ENCODE data around the gene SPECC1.
A peak's percentile ranks its signal among the peaks of the same experiment; 100 is the strongest.
"Not testable (repeated sequence)": the region's sequence is repeated elsewhere in the genome, so short reads cannot be mapped to it uniquely, and the experiment has no call there.

The SPECC1 gene

DNA sequence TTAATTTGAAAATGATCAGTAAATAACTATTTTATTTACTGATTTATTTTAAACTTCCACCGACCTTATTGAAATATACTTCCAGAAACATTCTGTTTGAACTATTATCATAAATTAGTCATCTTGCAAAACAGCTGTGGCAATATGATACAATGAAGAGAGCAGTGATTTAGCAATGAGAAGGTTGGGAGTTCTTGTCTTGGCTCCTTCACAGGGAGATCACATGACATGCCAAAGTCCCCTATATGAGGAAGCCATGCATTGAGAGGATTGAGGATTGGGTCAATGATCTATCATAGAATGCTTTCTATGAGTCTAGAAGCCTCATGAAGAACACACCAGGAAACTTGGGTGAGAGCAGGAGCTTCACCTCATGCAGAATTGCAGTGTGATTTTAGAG, 235.5 kb downstream of the SPECC1 start:
- FAIRE-seq (no peak), DNase-seq (ENCODE audit: insufficient read length, low spot score) (no peak)
- no peak for TF ChIP-seq POLR2A (IDR thresholded peaks at IDR 0.05; ENCODE audit: low read depth, low read length)

DNA sequence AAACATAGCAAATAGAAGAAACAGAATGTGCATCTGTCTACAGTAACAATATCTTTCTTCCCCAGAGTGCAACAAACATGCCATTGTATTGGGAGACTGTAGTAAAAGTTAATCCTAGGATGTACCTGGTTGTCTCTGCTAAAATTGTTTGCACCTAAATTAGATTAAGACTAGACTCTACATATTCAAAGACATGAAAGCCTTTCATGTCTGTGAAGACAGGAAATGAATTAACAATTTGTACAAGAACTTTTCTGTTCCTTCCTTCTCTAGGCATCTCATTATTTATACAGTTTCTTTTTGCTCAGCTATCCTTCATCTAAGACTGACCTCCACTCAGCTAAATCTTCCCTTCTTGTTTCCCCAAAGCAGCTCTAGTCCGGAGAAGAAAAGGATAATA, 237.5 kb downstream of the SPECC1 start:
- DNase-seq (ENCODE audit: insufficient read length, low spot score): no peak
- no peak for TF ChIP-seq POLR2A (IDR thresholded peaks at IDR 0.05; ENCODE audit: low read depth, low read length)
- no peak for FAIRE-seq

DNA sequence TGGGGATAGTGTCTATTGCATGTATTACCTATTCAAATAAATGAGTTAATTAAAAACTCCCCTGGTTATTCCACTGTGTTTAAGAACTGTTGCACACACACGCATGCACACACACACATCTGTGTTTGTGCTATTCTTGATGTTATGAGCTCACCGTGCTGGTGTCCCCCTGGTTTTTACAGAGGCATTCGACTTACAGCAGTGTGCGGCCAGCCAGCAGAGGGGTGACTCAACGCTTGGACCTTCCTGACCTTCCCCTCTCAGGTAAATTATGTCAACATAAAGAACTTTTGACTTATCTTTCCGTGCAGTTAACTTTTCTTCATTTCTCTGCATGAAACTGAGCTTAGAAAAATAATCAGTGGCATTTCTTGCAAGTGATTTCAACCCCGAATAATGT, 244.2 kb downstream of the SPECC1 start:
- no peak for DNase-seq (ENCODE audit: insufficient read length, low spot score)
- no peak for TF ChIP-seq POLR2A (IDR thresholded peaks at IDR 0.05; ENCODE audit: low read depth, low read length)
- FAIRE-seq: no peak

DNA sequence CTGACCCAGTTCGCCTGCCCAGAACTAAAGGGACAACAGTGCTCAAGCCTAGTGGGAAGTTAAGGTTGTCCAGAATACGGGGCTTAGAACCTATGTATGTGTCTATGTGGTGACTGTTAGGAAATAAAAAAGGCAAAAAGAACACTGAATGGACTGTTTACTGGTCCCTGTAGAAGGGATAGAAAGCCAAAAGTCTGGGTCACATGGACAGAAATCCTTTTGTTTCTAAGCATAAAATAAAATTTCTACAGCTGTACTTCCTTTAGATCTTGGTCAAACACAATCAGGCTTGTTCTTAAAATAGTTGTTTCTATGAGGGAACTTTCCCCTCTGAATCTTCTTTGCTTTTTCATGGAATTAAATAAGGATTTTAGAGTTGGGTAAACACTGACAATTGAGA, 245.4 kb downstream of the SPECC1 start:
- TF ChIP-seq POLR2A (IDR thresholded peaks at IDR 0.05; ENCODE audit: low read depth, low read length): no peak
- FAIRE-seq (no peak), DNase-seq (ENCODE audit: insufficient read length, low spot score) (no peak)

DNA sequence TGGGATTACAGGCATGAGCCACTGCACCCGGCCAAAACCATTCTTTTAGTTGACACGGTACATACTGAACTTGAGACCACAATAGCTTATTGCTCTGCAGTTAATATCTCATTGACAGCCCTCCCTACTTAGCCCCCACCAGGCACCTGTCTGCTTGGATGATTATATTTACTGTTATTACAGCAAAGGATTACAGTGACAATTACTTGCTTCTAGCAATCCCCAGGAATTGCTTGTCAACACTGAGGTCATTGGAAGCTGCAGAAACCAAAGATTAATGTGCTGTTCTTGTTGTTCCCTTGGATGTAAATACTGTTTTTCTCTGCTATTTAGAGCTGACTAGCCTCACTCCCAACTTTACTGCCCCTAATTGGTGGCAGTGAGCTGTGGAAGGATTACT, 247.0 kb downstream of the SPECC1 start:
- no peak for TF ChIP-seq POLR2A (IDR thresholded peaks at IDR 0.05; ENCODE audit: low read depth, low read length)
- DNase-seq (ENCODE audit: insufficient read length, low spot score) (no peak), FAIRE-seq (no peak)

DNA sequence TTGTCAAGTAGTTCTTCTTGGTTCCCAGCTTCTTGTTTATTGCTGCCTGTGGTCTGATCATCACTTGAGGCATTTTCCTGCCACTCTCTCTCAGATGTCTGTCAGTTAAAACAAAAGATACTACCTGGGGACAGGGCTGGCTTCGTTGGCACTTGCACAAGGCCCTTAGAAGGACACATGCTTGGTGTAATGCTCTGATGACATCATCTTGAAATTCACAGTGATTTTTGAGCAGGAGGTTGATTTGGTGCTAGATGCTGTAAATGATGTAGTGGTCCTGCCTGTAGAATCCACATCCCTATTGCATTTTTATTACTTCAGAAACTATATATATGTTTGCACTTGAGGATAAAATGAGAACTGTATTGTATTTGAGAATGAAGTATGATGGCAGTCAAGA, 247.8 kb downstream of the SPECC1 start:
- DNase-seq (ENCODE audit: insufficient read length, low spot score) (no peak), FAIRE-seq (no peak)
- TF ChIP-seq POLR2A (IDR thresholded peaks at IDR 0.05; ENCODE audit: low read depth, low read length): no peak

DNA sequence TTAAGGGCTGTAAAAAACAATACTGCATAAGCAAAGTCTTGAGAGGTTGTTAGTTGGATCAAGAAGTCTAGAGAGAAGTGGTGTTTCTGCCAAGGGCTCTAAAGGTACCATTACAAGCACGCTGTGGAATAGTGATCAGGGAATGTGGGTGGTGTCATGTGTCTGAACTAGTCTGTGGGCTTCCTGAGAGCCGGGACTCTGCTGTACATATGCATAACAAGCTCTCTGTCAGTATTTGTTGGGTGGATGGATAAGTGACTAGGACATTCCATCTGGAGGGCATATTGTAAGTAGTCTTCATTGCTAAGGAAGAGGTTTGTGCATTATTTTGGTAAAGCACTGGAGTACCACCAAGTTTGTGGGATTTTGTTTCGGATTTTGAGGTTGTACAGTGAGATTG, 248.6 kb downstream of the SPECC1 start:
- no peak for TF ChIP-seq POLR2A (IDR thresholded peaks at IDR 0.05; ENCODE audit: low read depth, low read length)
- no peak for FAIRE-seq
- DNase-seq (ENCODE audit: insufficient read length, low spot score): no peak

DNA sequence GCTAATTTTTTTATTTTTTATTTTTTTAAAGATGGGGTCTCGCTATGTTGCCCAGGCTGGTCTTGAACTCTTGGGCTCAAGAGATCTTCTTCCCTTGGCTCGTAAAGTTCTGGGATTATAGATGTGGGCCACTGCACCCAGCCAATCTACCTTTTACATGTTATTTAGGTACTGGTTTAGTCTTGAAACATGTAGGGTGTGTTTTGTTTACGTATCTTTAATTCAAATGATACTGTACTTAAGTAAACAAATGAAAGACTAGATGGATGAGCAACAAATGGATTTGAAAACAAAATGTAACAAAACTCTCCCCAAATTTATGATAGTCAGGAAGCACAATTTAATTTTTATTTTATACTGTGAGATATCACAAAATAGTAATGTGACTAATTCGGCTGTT, 250.5 kb downstream of the SPECC1 start:
- FAIRE-seq: no peak
- DNase-seq (ENCODE audit: insufficient read length, low spot score): no peak

DNA sequence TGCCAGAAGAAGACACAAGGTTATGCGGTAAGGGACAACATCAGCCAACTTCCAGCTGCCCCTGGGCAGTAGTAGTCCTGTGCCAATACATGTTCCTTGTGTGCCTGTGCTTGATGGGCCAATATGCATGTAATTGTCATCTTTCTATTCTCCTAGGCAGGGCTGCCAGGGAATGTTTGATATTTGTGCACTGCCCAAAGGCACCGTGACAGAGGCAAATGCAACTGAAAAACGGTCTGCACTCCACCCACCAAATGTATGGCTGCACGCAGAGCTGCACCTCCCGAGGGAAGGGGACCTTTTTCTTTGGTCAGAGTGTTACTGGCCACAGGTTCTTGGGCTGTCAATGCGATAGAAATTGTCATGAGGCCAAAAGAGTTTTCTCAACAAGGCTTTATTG, 251.1 kb downstream of the SPECC1 start:
- FAIRE-seq (no peak), DNase-seq (ENCODE audit: insufficient read length, low spot score) (no peak)
- no peak for TF ChIP-seq POLR2A (IDR thresholded peaks at IDR 0.05; ENCODE audit: low read depth, low read length)

More for the DNA sequence above, 250.5 kb downstream of the SPECC1 start:
- TF ChIP-seq POLR2A (IDR thresholded peaks at IDR 0.05; ENCODE audit: low read depth, low read length): no peak

DNA sequence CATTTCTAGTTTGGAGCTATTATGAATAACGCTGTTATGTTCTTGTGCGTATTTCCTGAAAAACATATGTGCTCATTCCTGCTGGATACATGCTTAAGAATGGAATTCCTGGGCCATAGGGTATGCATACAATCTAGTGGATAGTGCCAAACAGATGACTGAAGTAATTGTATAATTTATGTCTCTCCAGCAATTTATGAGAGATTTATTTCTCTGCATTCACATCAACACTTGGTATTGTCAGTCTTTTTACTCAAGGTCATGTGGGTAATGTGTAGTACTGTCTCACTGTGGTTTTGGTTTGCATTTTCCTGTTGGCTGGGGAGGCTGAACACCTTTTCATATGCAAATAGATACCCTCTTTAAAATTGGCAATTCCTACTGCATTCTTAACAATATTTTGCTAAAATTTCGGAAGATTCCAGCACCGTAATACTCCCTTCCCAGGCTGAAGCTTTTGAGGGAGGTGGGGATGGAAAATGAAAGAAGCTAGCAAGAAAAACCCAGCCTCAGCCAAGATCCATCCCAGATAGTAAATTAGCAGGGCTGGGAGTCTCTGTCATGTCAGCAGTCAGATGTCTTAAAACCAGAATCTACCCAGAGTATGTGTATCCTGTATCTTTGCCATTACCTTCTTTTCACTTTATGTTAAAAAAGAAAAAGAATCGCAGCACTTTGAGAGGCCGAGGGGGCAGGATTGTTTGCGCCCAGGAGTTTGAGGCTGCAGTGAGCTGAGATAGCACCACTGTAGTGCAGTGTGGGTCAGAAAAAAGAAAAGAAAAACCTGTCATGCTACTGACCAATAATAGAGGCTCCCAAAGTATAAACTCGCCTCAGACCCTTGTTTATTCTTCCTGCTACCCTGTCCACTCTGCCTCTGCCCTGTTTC, 253.3 kb downstream of the SPECC1 start:
- TF ChIP-seq POLR2A (IDR thresholded peaks at IDR 0.05; ENCODE audit: low read depth, low read length): no peak
- no peak for FAIRE-seq
- no peak for DNase-seq (ENCODE audit: insufficient read length, low spot score)

DNA sequence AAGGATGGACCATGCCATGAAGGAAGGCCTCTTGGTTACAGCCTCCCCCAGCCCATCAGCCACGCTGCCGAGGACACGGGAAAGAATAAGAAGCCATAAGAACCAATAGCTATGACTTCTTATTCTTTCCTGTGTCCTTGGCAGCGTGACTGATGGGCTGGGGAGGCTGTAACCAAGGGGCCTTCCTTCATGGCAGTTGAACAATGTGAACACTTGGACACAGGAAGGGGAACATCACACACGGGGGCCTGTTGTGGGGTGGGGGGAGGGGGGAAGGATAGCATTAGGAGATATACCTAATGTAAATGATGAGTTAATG, 253.9 kb downstream of the SPECC1 start:
- not testable (repeated sequence) for FAIRE-seq; DNase-seq (ENCODE audit: insufficient read length, low spot score)

DNA sequence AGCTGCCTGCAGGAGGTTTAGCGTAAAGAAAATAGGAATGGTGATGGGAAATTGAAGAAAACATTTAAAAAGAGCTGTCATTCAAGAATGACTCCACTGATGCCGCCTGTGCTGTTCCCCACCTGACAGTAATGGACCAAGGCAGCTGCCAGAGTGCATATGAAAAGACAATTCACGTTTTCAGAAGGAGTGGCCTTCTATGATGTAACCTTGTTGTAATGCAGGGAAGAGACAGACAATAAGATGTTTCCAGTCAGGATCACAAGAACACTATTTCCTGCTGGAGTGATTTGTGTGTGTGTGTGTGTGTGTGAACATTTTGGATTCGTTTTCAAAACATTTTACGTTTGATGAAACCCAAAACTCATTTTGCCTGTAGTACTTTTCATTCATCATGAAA, 254.4 kb downstream of the SPECC1 start:
- no peak for TF ChIP-seq POLR2A (IDR thresholded peaks at IDR 0.05; ENCODE audit: low read depth, low read length)
- DNase-seq (ENCODE audit: insufficient read length, low spot score) (no peak), FAIRE-seq (peak; percentile 50)

DNA sequence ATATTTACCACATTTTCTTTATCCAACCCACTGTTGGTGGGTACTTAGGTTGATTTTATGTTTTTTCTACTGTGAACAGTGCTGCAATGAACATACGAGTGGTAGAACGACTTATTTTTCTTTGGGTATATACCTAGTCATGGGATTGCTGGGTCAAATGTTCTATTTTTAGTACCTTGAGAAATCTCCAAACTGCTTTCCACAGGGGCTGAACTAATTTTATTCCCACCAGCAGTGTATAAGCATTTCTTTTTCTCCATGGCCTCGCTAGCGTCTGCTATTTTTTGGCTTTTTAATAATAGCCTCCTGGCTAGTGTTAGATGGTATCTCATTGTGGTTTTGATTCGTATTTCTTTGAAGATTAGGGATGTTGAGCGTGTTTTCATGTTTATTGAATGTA, 255.8 kb downstream of the SPECC1 start:
- FAIRE-seq: no peak
- TF ChIP-seq POLR2A (IDR thresholded peaks at IDR 0.05; ENCODE audit: low read depth, low read length): no peak
- DNase-seq (ENCODE audit: insufficient read length, low spot score): no peak

DNA sequence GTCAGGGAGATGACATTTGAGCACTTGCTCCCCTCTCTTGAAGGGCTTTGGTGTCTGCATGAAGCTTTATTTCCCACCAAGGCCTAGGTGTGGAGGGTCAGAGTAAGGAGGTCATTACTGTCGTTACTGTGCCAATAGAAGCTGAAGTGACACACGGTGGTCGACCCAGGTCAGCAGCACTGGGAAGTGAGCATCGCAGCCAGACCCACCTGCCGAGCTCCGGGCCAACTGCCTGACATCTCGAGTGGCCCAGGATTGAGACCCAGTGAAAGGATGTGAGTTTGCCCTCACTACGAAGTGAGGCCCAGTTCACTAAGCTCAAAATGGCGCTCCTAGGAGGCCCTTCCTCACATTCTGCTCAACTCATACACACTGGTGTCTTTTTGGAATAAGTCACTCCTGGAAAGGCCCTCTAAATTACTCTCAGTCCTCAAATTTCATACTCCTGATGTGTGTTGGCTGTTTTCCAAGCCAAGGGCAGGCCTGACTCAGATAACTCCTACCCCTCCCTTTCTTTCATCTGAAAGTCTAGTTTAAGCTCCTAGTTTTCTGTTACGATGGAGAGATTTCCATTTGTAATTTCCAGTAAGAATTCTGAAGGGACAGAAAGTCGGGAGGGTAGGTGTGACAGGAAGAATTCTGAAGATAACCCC, 257.8 kb downstream of the SPECC1 start:
- DNase-seq (ENCODE audit: insufficient read length, low spot score): peak; percentile 13
- FAIRE-seq: peak; percentile 91
- TF ChIP-seq POLR2A (IDR thresholded peaks at IDR 0.05; ENCODE audit: low read depth, low read length): no peak

DNA sequence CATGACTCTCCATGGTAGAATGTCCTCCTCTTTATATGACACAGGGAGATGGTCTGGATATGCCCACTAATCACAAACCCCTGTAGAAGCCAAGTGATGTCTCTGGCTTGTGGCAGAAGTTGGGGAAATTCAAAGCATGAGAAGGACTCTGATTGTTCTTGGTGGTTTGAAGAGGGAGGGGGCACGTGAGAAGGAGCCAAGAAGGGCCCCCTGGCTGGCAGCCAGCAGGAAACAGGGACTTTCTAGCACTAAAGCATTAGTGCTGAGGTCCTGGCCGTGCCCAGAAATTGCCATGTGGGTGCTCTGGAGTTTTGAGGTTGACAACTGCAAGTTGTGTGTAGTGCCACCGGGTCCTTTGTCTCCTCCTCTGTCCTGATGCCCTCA, 258.3 kb downstream of the SPECC1 start:
- no peak for TF ChIP-seq POLR2A (IDR thresholded peaks at IDR 0.05; ENCODE audit: low read depth, low read length)
- no peak for FAIRE-seq
- no peak for DNase-seq (ENCODE audit: insufficient read length, low spot score)

Data from H54 (cell line).